Endothelial cell of umbilical vein (primary cell): Measurements from ENCODE around the gene NHSL2. TPM values are rescaled to one million over a fixed set of nuclear protein-coding genes. Genes with fewer than 3 reads are reported as not detected.

Experiments
- BruUV-seq: library from RNA; stranded (reverse); fragments of 400-500 nt; replicated peaks from 2 replicates; lab custom pipeline; 2021; lab: Mats Ljungman, UMichigan
- CTCF ChIA-PET: fragments of 300-600, 350-600 bp; sonication (Branson Sonifier 250); formaldehyde crosslinking; loops from one replicate; lab custom pipeline; 2021; ENCODE audit warnings: antibody characterized with exemption, inconsistent platforms; lab: Charles Lee
- POLR2A ChIA-PET: fragments of 300-600, 350-600 bp; sonication (Branson Sonifier 250); formaldehyde crosslinking; loops from one replicate; lab custom pipeline; 2021; ENCODE audit warnings: antibody characterized with exemption, inconsistent platforms; lab: Charles Lee
- DNase-seq: peaks from one replicate; pipeline ENCODE4 v3.0.0-alpha.2; 2011; ENCODE audit warnings: low read depth, low spot score
- FAIRE-seq: peaks from 2 replicates; lab custom pipeline; 2011; peaks lifted over from hg19 to GRCh38; lab: Jason Lieb, UNC
- H2AFZ ChIP-seq: 2 replicates; pipeline ENCODE4 v1.6.0; 2012; ENCODE audit warnings: low read depth, low read length, control low read depth, inconsistent platforms
- H3K27ac ChIP-seq: 2 replicates; pipeline ENCODE4 v1.5.1; 2011; ENCODE audit warnings: low read depth, mild to moderate bottlenecking, control low read depth, low read length, moderate library complexity; ENCODE audit not compliant: insufficient read depth
- H3K27me3 ChIP-seq, 2 experiments: 2 replicates each; pipeline versions ENCODE4 v1.6.0 to v1.6.1; 2011; ENCODE audit warnings: low read length in 2 of 2, mixed read lengths in 1 of 2; ENCODE audit not compliant: control insufficient read depth in 2 of 2, insufficient read depth in 2 of 2
- H3K36me3 ChIP-seq, 2 experiments: 2 replicates in 1 of 2; 3 replicates in 1 of 2; pipeline ENCODE4 v1.5.1; 2011; ENCODE audit warnings: low read length in 2 of 2, mild to moderate bottlenecking in 1 of 2, moderate library complexity in 1 of 2; ENCODE audit not compliant: control insufficient read depth in 2 of 2, insufficient read depth in 2 of 2; ENCODE audit errors: extremely low read depth in 1 of 2
- H3K4me1 ChIP-seq: 3 replicates; pipeline ENCODE4 v1.5.1; 2011; ENCODE audit warnings: mild to moderate bottlenecking, low read length; ENCODE audit not compliant: control insufficient read depth, insufficient read depth; ENCODE audit errors: extremely low read depth
- H3K4me2 ChIP-seq: 2 replicates; pipeline ENCODE4 v1.6.1; 2011; ENCODE audit warnings: low read length, control low read depth, mixed read lengths; ENCODE audit not compliant: insufficient read depth
- H3K4me3 ChIP-seq, 3 experiments: fragments of 200-600 bp in 1 of 3; sonication (generic), shearing (Covaris generic) in 1 of 3; replicated peaks in 1 of 3; 2 replicates each; pipeline ENCODE4 v1.5.1; 2011 to 2016; ENCODE audit warnings: control low read depth in 3 of 3, low read length in 3 of 3, mild to moderate bottlenecking in 2 of 3, inconsistent platforms in 1 of 3, low read depth in 1 of 3, moderate library complexity in 1 of 3; ENCODE audit not compliant: insufficient read depth in 1 of 3
- H3K79me2 ChIP-seq: 2 replicates; pipeline ENCODE4 v1.6.0; 2012; ENCODE audit warnings: low read length, inconsistent platforms; ENCODE audit not compliant: control insufficient read depth, insufficient read depth
- H3K9ac ChIP-seq: replicated peaks from 2 replicates; pipeline ENCODE3; 2011; ENCODE audit warnings: low read length, control low read depth; ENCODE audit not compliant: insufficient read depth; ENCODE audit errors: extremely low read depth
- H3K9me1 ChIP-seq: replicated peaks from 3 replicates; pipeline ENCODE4 v1.6.0; 2011; ENCODE audit warnings: mild to moderate bottlenecking, low read length; ENCODE audit not compliant: control insufficient read depth, insufficient read depth; ENCODE audit errors: extremely low read depth
- H3K9me3 ChIP-seq: replicated peaks from 2 replicates; pipeline ENCODE4 v1.5.1; 2012; ENCODE audit warnings: low read length, inconsistent platforms; ENCODE audit not compliant: control insufficient read depth, insufficient read depth
- H4K20me1 ChIP-seq: replicated peaks from 2 replicates; pipeline ENCODE3; 2011; ENCODE audit warnings: mild to moderate bottlenecking, low read length; ENCODE audit not compliant: control insufficient read depth, insufficient read depth; ENCODE audit errors: extremely low read depth
- EZH2 ChIP-seq: IDR thresholded peaks from 2 replicates; pipeline ENCODE4 v1.6.1; 2012; ENCODE audit warnings: borderline replicate concordance, low read depth, mild to moderate bottlenecking, moderate library complexity, low read length, inconsistent platforms; ENCODE audit not compliant: severe bottlenecking
- FOS ChIP-seq: IDR thresholded peaks from 2 replicates; pipeline ENCODE4 v1.6.1; 2011; ENCODE audit warnings: mild to moderate bottlenecking, low read length, moderate library complexity, borderline replicate concordance; ENCODE audit not compliant: insufficient read depth
- GATA2 ChIP-seq: IDR thresholded peaks from 2 replicates; pipeline ENCODE4 v1.7.0; 2011; ENCODE audit warnings: low read depth, mild to moderate bottlenecking, moderate library complexity, mixed read lengths, low read length; ENCODE audit not compliant: insufficient read length, insufficient read depth
- JUN ChIP-seq: IDR thresholded peaks from 2 replicates; pipeline ENCODE4 v1.6.1; 2011; ENCODE audit warnings: borderline replicate concordance, low read depth; ENCODE audit not compliant: insufficient read length, insufficient read depth
- MYC ChIP-seq: IDR thresholded peaks from one replicate; pipeline ENCODE4 v1.6.1; 2011; ENCODE audit warnings: mild to moderate bottlenecking, low read depth, low read length
- POLR2A ChIP-seq: IDR thresholded peaks from 2 replicates; pipeline ENCODE4 v1.6.1; 2012; ENCODE audit warnings: low read depth, mild to moderate bottlenecking, control low read depth, low read length
- POLR2AphosphoS5 ChIP-seq: IDR thresholded peaks from 2 replicates; pipeline ENCODE4 v1.6.1; 2012; ENCODE audit warnings: low read depth, mild to moderate bottlenecking, control low read depth, low read length, moderate library complexity; ENCODE audit not compliant: insufficient read depth
- dilution Hi-C: fragments of 300-500 bp; cut with MboI; formaldehyde crosslinking; loops from one replicate; pipeline ENCODE4 v1.15.0; 2019; ENCODE audit warnings: low sequenced_read_pairs; ENCODE audit not compliant: extremely low pct_ligation_motif_present
- intact Hi-C: fragments of 100-400 bp; cut with micrococcal nuclease; formaldehyde crosslinking; loops from one replicate; pipeline ENCODE4 v1.10.0; 2022
- polyA plus RNA-seq, 4 experiments: library from polyadenylated mRNA; depleted of rRNA in 3 of 4; stranded (reverse) in 3 of 4; unstranded in 1 of 4; fragments of >200 nt; gene quantifications; 2 replicates each; pipeline versions ENCODE4 v1.2.1 to v1.2.3, GENCODE V29; 2011 to 2012; ENCODE audit warnings: missing spikeins in 1 of 4
- total RNA-seq: library from RNA; stranded (reverse); gene quantifications from 2 replicates; pipeline ENCODE4 v1.2.3, GENCODE V29; 2021
- TF ChIP-seq, protein P1 (sequence below): IDR thresholded peaks from 2 replicates; pipeline ENCODE4 v1.6.1; 2011; ENCODE audit not compliant: insufficient read depth, insufficient read length
- TF ChIP-seq, protein P2 (sequence below), 2 donors: IDR thresholded peaks; 1 replicate in 1 of 2; 2 replicates in 1 of 2; pipeline ENCODE4 v1.5.1; 2011; ENCODE audit warnings: low read length in 2 of 2, mild to moderate bottlenecking in 2 of 2, moderate library complexity in 2 of 2, control low read depth in 1 of 2, inconsistent platforms in 1 of 2, low read depth in 1 of 2; ENCODE audit not compliant: insufficient read depth in 1 of 2; ENCODE audit errors: extremely low read depth in 1 of 2

The NHSL2 gene
- total and polyA plus RNA-seq, 2 donors (not counting 3 experiments of a cell fraction or from before 2014, with no cell fraction given): 23.5 to 49.9 TPM

DNA sequence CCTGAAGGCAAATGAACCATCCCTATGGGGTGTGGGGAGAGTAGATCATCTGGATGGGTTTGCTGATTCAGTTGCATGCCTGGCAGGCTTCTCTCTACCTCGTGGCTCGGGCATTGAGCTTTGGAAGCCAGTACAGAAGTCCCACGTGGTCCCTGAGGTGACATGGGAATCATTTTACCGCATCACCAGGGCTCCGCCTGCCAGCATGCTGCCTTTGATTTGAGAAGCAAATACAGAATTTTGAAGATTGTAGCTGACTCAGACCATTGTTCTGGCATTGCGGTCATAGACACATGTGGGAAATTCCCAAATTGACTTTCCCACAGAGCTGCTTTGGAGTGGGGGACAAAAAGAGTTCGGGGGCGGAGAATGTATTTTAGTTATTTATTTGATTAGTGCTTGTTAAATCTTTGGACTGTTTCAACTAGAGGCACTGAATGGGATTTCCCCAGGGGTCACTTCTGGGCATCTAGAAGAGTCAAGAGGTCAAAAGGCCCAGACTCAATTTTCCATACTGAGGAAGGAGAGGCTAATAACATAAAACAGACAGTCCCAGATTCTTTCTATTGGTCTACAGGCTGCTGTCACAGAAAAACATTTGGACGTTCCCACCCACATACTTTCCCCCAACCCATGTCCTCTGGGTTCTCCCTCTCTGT, 79.3 kb downstream of the NHSL2 start:
- Histone ChIP-seq H3K9me1 (no peaks in the 10 kb centered on the region), H2AFZ (no peak overlapping the region), H4K20me1 (no peaks in the 10 kb centered on the region), H3K4me3 (no peak overlapping the region), H3K4me2 (no peak overlapping the region), H3K9me3 (no peaks in the 10 kb centered on the region), H3K79me2 (no peaks in the 10 kb centered on the region), H3K27me3 (no peaks in the 10 kb centered on the region), H3K4me1 (no peaks in the 10 kb centered on the region), H3K36me3 (no peaks in the 10 kb centered on the region), H3K27ac (no peak overlapping the region), H3K9ac (no peak overlapping the region)
- no TSS peak for BruUV-seq
- no peak for DNase-seq
- ChIA-PET POLR2A (no interaction called here), CTCF (interaction anchor here (1.1 kb wide), 1 partner anchor 32 kb away, joined by 3 read pairs; no protein-coding TSS in a partner anchor)
- intact Hi-C loops: no loop called here
- dilution Hi-C loops: no loop called here
- no peak for FAIRE-seq
- TF ChIP-seq GATA2 (no peak), FOS (no peak), EZH2 (no peak), MYC (no peak)
- TF ChIP-seq, protein P1, sequence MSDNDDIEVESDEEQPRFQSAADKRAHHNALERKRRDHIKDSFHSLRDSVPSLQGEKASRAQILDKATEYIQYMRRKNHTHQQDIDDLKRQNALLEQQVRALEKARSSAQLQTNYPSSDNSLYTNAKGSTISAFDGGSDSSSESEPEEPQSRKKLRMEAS: no peak

DNA sequence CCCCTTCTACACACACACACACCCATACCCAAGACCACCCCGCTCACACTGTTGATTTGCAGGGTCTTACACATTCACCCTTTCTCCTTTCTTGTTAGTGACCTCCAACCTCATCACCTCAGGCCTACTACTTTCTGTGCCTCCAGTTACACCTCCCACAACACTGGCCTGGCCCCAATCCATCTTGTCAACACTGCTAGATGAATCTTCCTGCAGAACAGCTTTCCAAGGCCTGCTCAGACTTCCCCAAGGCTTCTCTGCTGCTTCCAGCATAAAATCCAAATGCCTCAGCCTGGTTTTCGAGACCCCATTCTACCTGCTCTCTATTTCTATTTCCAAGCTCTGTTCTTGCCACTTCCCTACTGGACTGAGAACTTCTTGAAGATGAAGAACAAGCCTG, 79.9 kb downstream of the NHSL2 start:
- no peak for TF ChIP-seq GATA2
- TF ChIP-seq POLR2AphosphoS5: no peak
- TF ChIP-seq, protein P2, sequence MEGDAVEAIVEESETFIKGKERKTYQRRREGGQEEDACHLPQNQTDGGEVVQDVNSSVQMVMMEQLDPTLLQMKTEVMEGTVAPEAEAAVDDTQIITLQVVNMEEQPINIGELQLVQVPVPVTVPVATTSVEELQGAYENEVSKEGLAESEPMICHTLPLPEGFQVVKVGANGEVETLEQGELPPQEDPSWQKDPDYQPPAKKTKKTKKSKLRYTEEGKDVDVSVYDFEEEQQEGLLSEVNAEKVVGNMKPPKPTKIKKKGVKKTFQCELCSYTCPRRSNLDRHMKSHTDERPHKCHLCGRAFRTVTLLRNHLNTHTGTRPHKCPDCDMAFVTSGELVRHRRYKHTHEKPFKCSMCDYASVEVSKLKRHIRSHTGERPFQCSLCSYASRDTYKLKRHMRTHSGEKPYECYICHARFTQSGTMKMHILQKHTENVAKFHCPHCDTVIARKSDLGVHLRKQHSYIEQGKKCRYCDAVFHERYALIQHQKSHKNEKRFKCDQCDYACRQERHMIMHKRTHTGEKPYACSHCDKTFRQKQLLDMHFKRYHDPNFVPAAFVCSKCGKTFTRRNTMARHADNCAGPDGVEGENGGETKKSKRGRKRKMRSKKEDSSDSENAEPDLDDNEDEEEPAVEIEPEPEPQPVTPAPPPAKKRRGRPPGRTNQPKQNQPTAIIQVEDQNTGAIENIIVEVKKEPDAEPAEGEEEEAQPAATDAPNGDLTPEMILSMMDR (IDR thresholded peaks at IDR 0.05; ENCODE audit: extremely low read depth in 1 of 2, insufficient read depth in 1 of 2, low read depth in 1 of 2, low read length in 2 of 2): no peak
- no peak for TF ChIP-seq POLR2A
- TF ChIP-seq, protein P1: no peak
- no peak for TF ChIP-seq MYC
- no peak for TF ChIP-seq EZH2
- no peak for TF ChIP-seq JUN
- no peak for TF ChIP-seq FOS
- no peaks in the 10 kb centered on the region for H3K9me1 ChIP-seq
- no peaks in the 10 kb centered on the region for H4K20me1 ChIP-seq
- H3K4me1 ChIP-seq: no peaks in the 10 kb centered on the region
- dilution Hi-C loops: no loop called here
- ChIA-PET CTCF (no interaction called here), POLR2A (no interaction called here)
- no peak overlapping the region for H3K27ac ChIP-seq
- DNase-seq: no peak
- no peak overlapping the region for H3K4me2 ChIP-seq
- FAIRE-seq: no peak
- no peaks in the 10 kb centered on the region for H3K36me3 ChIP-seq
- H2AFZ ChIP-seq: no peak overlapping the region
- no TSS peak for BruUV-seq
- intact Hi-C loops: no loop called here
- no peaks in the 10 kb centered on the region for H3K79me2 ChIP-seq
- no peak overlapping the region for H3K4me3 ChIP-seq
- no peak overlapping the region for H3K9ac ChIP-seq
- no peaks in the 10 kb centered on the region for H3K27me3 ChIP-seq
- no peaks in the 10 kb centered on the region for H3K9me3 ChIP-seq
